ENCODE measurements around the gene MBNL2.

DNA sequence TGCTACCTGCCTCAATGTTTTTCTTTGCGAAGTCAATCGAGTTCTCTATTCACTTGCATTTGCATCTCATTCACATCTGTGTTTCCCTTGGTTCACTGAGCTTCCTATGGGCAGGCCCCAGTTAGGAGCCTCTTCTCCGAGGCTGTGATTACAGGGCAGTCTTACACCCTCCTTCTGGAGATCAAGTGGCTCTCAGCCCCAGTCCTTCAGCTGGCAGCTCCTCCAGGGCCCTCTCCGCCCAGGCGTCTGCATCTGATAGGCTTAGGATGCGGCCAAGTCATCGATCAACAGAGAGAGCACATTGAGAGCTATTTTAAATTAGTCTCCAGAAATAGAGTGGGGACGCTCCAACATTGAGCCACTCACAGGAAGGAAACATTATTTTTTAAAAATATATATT lies 44.2 kb downstream of the MBNL2 start:
- TF ChIP-seq, protein P1, sequence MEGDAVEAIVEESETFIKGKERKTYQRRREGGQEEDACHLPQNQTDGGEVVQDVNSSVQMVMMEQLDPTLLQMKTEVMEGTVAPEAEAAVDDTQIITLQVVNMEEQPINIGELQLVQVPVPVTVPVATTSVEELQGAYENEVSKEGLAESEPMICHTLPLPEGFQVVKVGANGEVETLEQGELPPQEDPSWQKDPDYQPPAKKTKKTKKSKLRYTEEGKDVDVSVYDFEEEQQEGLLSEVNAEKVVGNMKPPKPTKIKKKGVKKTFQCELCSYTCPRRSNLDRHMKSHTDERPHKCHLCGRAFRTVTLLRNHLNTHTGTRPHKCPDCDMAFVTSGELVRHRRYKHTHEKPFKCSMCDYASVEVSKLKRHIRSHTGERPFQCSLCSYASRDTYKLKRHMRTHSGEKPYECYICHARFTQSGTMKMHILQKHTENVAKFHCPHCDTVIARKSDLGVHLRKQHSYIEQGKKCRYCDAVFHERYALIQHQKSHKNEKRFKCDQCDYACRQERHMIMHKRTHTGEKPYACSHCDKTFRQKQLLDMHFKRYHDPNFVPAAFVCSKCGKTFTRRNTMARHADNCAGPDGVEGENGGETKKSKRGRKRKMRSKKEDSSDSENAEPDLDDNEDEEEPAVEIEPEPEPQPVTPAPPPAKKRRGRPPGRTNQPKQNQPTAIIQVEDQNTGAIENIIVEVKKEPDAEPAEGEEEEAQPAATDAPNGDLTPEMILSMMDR (conservative IDR thresholded peaks at IDR 0.05; ENCODE audit: low read depth in 2 of 2): no peak
- TF ChIP-seq EZH2phosphoT487 (IDR thresholded peaks at IDR 0.05; ENCODE audit: unreplicated experiment) (no peak), POLR2AphosphoS5 (IDR thresholded peaks at IDR 0.05; ENCODE audit: low read depth) (no peak), EZH2 (IDR thresholded peaks at IDR 0.05; ENCODE audit: low read depth, unreplicated experiment) (no peak), CREB1 (CRISPR knock-in tag; IDR thresholded peaks at IDR 0.05; ENCODE audit: low read depth) (no peak)
- TF ChIP-seq, protein P2, sequence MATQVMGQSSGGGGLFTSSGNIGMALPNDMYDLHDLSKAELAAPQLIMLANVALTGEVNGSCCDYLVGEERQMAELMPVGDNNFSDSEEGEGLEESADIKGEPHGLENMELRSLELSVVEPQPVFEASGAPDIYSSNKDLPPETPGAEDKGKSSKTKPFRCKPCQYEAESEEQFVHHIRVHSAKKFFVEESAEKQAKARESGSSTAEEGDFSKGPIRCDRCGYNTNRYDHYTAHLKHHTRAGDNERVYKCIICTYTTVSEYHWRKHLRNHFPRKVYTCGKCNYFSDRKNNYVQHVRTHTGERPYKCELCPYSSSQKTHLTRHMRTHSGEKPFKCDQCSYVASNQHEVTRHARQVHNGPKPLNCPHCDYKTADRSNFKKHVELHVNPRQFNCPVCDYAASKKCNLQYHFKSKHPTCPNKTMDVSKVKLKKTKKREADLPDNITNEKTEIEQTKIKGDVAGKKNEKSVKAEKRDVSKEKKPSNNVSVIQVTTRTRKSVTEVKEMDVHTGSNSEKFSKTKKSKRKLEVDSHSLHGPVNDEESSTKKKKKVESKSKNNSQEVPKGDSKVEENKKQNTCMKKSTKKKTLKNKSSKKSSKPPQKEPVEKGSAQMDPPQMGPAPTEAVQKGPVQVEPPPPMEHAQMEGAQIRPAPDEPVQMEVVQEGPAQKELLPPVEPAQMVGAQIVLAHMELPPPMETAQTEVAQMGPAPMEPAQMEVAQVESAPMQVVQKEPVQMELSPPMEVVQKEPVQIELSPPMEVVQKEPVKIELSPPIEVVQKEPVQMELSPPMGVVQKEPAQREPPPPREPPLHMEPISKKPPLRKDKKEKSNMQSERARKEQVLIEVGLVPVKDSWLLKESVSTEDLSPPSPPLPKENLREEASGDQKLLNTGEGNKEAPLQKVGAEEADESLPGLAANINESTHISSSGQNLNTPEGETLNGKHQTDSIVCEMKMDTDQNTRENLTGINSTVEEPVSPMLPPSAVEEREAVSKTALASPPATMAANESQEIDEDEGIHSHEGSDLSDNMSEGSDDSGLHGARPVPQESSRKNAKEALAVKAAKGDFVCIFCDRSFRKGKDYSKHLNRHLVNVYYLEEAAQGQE (IDR thresholded peaks at IDR 0.05; ENCODE audit: unreplicated experiment): no peak
